ENCODE data around the gene KAT6B. TPM values are rescaled to one million over a fixed set of nuclear protein-coding genes. Genes with fewer than 3 reads are reported as not detected.
A peak's percentile ranks its signal among the peaks of the same experiment; 100 is the strongest.

Gene KAT6B
- total RNA-seq, 1 donor from 2014 or later, result 21.7 TPM

GRCh38 chr10:74926791-74927585 is 100.6 kb downstream of the KAT6B start:
- peaks cover 54% of the 10 kb centered on the region for H3K4me1 ChIP-seq (ENCODE audit: insufficient read depth, low read length)
- no peaks in the 10 kb centered on the region for H3K27me3 Mint-ChIP-seq (ENCODE audit: low read depth, unreplicated experiment)
- H3K4me3 Mint-ChIP-seq (ENCODE audit: unreplicated experiment), result no peak overlapping the region
- H3K27ac ChIP-seq (ENCODE audit: low read depth, low read length), result no peak overlapping the region
- TF ChIP-seq CTCF (IDR thresholded peaks at IDR 0.05; ENCODE audit: insufficient read depth, low read depth, low read length) (no peak), EZH2 (IDR thresholded peaks at IDR 0.05; ENCODE audit: insufficient read depth, low read length) (no peak)
- H3K79me2 ChIP-seq (ENCODE audit: insufficient read depth, low read length), result peaks cover 26% of the 10 kb centered on the region
- peak overlapping the region; percentile 30 for H3K4me2 ChIP-seq (ENCODE audit: low read length)
- H3K9me3 ChIP-seq (ENCODE audit: insufficient read depth, low read depth, low read length), result no peaks in the 10 kb centered on the region
- H2AFZ ChIP-seq (ENCODE audit: low read depth, low read length), result no peak overlapping the region
- H3K4me3 ChIP-seq (ENCODE audit: insufficient read depth, low read depth, low read length), result no peak overlapping the region
- H3K9me3 Mint-ChIP-seq (ENCODE audit: unreplicated experiment), result no peaks in the 10 kb centered on the region
- no peak overlapping the region for H3K9ac ChIP-seq (ENCODE audit: low read length)
- DNase-seq (ENCODE audit: low read depth), result no peak
- peaks cover 40% of the 10 kb centered on the region for H4K20me1 ChIP-seq (ENCODE audit: insufficient read depth, low read length)
- peaks cover 57% of the 10 kb centered on the region for H3K4me1 Mint-ChIP-seq (ENCODE audit: low read depth, unreplicated experiment)
- FAIRE-seq, result no peak
- no peaks in the 10 kb centered on the region for H3K36me3 Mint-ChIP-seq (ENCODE audit: low read depth, unreplicated experiment)
- no peak overlapping the region for H3K27ac Mint-ChIP-seq (ENCODE audit: unreplicated experiment)
- no peaks in the 10 kb centered on the region for H3K27me3 ChIP-seq (ENCODE audit: insufficient read depth, low read length)
- H3K36me3 ChIP-seq (ENCODE audit: insufficient read depth, low read length), result no peaks in the 10 kb centered on the region

- peaks cover 51% of the 10 kb centered on the region for H3K4me1 Mint-ChIP-seq (ENCODE audit: low read depth, unreplicated experiment)
- H3K27ac Mint-ChIP-seq (ENCODE audit: unreplicated experiment), result peak overlapping the region; percentile 51
- H4K20me1 ChIP-seq (ENCODE audit: insufficient read depth, low read length), result peaks cover 33% of the 10 kb centered on the region
These were observed 101.3 kb downstream of the KAT6B start for GRCh38 chr10:74927701-74928100.

More at GRCh38 chr10:74927701-74928100, 101.3 kb downstream of the KAT6B start:
- DNase-seq (ENCODE audit: low read depth), result peak; percentile 62
- no peaks in the 10 kb centered on the region for H3K36me3 ChIP-seq (ENCODE audit: insufficient read depth, low read length)
- no peak for FAIRE-seq
- no peak overlapping the region for H3K27ac ChIP-seq (ENCODE audit: low read depth, low read length)
- TF ChIP-seq CTCF (IDR thresholded peaks at IDR 0.05; ENCODE audit: insufficient read depth, low read depth, low read length) (no peak), EZH2 (IDR thresholded peaks at IDR 0.05; ENCODE audit: insufficient read depth, low read length) (no peak)
- H3K9me3 ChIP-seq (ENCODE audit: insufficient read depth, low read depth, low read length), result no peaks in the 10 kb centered on the region
- Mint-ChIP-seq H3K4me3 (ENCODE audit: unreplicated experiment) (no peak overlapping the region), H3K36me3 (ENCODE audit: low read depth, unreplicated experiment) (no peaks in the 10 kb centered on the region), H3K27me3 (ENCODE audit: low read depth, unreplicated experiment) (no peaks in the 10 kb centered on the region), H3K9me3 (ENCODE audit: unreplicated experiment) (no peaks in the 10 kb centered on the region)
- H3K4me1 ChIP-seq (ENCODE audit: insufficient read depth, low read length), result peaks cover 47% of the 10 kb centered on the region
- peaks cover 24% of the 10 kb centered on the region for H3K79me2 ChIP-seq (ENCODE audit: insufficient read depth, low read length)
- H2AFZ ChIP-seq (ENCODE audit: low read depth, low read length), result no peak overlapping the region
- no peak overlapping the region for H3K9ac ChIP-seq (ENCODE audit: low read length)
- H3K27me3 ChIP-seq (ENCODE audit: insufficient read depth, low read length), result no peaks in the 10 kb centered on the region
- H3K4me3 ChIP-seq (ENCODE audit: insufficient read depth, low read depth, low read length), result no peak overlapping the region
- peak overlapping the region; percentile 30 for H3K4me2 ChIP-seq (ENCODE audit: low read length)

Data from astrocyte (in vitro differentiated cells and primary cell).